Esophagus squamous epithelium (tissue), 5 donors: Measurements from ENCODE around the gene CFAP77. TPM values are rescaled to one million over a fixed set of nuclear protein-coding genes. Genes with fewer than 3 reads are reported as not detected.
A peak's percentile ranks its signal among the peaks of the same experiment; 100 is the strongest.
"Not testable (repeated sequence)": the region's sequence is repeated elsewhere in the genome, so short reads cannot be mapped to it uniquely, and the experiment has no call there.

ENCODE experiments used
- DNase-seq: peaks from one replicate; lab custom pipeline; 2025; lab: John Stamatoyannopoulos, UW
- H3K27ac ChIP-seq, 4 donors: fragments of 200-600 bp; sonication (generic); one replicate each; pipeline ENCODE4 v1.5.1; 2016 to 2019; ENCODE audit warnings: mild to moderate bottlenecking in 1 of 4
- H3K27me3 ChIP-seq, 4 donors: fragments of 200-600 bp; sonication (generic); 1 replicate in 3 of 4; 2 replicates in 1 of 4; pipeline versions ENCODE4 v1.5.1 to v1.6.0; 2017 to 2021; ENCODE audit warnings: antibody characterized with exemption in 1 of 4
- H3K36me3 ChIP-seq, 3 donors: fragments of 200-600 bp; sonication (generic); one replicate each; pipeline ENCODE4 v1.5.1; 2016 to 2019
- H3K4me1 ChIP-seq, 3 donors: fragments of 200-600 bp; sonication (generic); one replicate each; pipeline ENCODE4 v1.5.1; 2017 to 2019
- H3K4me3 ChIP-seq, 4 donors: fragments of 200-600 bp; sonication (generic); 1 replicate in 3 of 4; 2 replicates in 1 of 4; pipeline ENCODE4 v1.5.1; 2016 to 2019; ENCODE audit warnings: mild to moderate bottlenecking in 2 of 4, moderate library complexity in 1 of 4
- H3K9me3 ChIP-seq, 3 donors: fragments of 200-600 bp; sonication (generic); one replicate each; pipeline ENCODE4 v1.5.1; 2016 to 2019
- CTCF ChIP-seq, 6 experiments: fragments of 450-650 bp in 4 of 6; fragments of 200-600 bp in 2 of 6; sonication (generic) in 2 of 6; IDR thresholded peaks; one replicate each; pipeline ENCODE4 v1.5.1; 2016 to 2019; ENCODE audit warnings: antibody characterized with exemption in 6 of 6, mild to moderate bottlenecking in 4 of 6, moderate library complexity in 4 of 6
- POLR2A ChIP-seq, 4 donors: fragments of 450-650 bp; IDR thresholded peaks; one replicate each; pipeline ENCODE4 v1.6.1; 2017; ENCODE audit warnings: antibody characterized with exemption in 4 of 4, mild to moderate bottlenecking in 4 of 4, moderate library complexity in 3 of 4
- WGBS, 2 donors: methylation state at CpG; one replicate each; pipeline ENCODE4 v1.1.5; 2018; 5-methylcytosine and 5-hydroxymethylcytosine counted together
- intact Hi-C: fragments of 100-400 bp; cut with DNase I; formaldehyde crosslinking; loops from one replicate; pipeline ENCODE4 v1.15.0; 2022
- total RNA-seq, 4 donors: library from RNA; depleted of rRNA; stranded (reverse); fragments of >200 nt; gene quantifications; one replicate each; pipeline ENCODE4 v1.1.0, GENCODE V29; 2016
- donor health status: DM: yes; HTN: yes; CAD: no.

CFAP77 gene
- total RNA-seq, 4 donors from 2014 or later = not detected

- DNase-seq = no peak
- no peak overlapping the region for H3K4me3 ChIP-seq
- peak overlapping the region in 1 of 4 donors; percentile 2 for H3K27ac ChIP-seq
- no peaks in the 10 kb centered on the region for H3K36me3 ChIP-seq
- intact Hi-C loops = no loop called here
- peaks cover 6 to 27% (median 6%) of the 10 kb centered on the region in 3 donors for H3K4me1 ChIP-seq
- H3K27me3 ChIP-seq = no peaks in the 10 kb centered on the region
- 55 to 65% methylated on average over 7 to 10 of the region's 13 CpGs for WGBS, 2 donors
- TF ChIP-seq POLR2A (IDR thresholded peaks at IDR 0.05) = no peak
- TF ChIP-seq CTCF (IDR thresholded peaks at IDR 0.05) = no peak
- no peaks in the 10 kb centered on the region for H3K9me3 ChIP-seq
These were observed 42.2 kb upstream of the CFAP77 start for GRCh38 chr9:132367613-132368313.

- TF ChIP-seq POLR2A (IDR thresholded peaks at IDR 0.05) = no peak
- no peak for TF ChIP-seq CTCF (IDR thresholded peaks at IDR 0.05)
- WGBS, 2 donors = 84 to 86% methylated on average over 4 of the region's 4 CpGs
These were observed 40.6 kb upstream of the CFAP77 start for GRCh38 chr9:132369421-132369820.

GRCh38 chr9:132370592-132370991 is 39.4 kb upstream of the CFAP77 start:
- Histone ChIP-seq H3K9me3 (no peaks in the 10 kb centered on the region), H3K27me3 (no peaks in the 10 kb centered on the region), H3K36me3 (peaks cover 0 to 11% (median 0%) of the 10 kb centered on the region in 3 donors), H3K27ac (no peak overlapping the region), H3K4me1 (peaks cover 6 to 38% (median 12%) of the 10 kb centered on the region in 3 donors), H3K4me3 (no peak overlapping the region)
- no peak for TF ChIP-seq POLR2A (IDR thresholded peaks at IDR 0.05)
- no peak for TF ChIP-seq CTCF (IDR thresholded peaks at IDR 0.05)
- WGBS, 2 donors = 84 to 96% methylated on average over 4 of the region's 4 CpGs
- intact Hi-C loops = no loop called here
- DNase-seq = no peak

More at GRCh38 chr9:132369421-132369820, 40.6 kb upstream of the CFAP77 start:
- H3K4me1 ChIP-seq = peaks cover 6 to 38% (median 12%) of the 10 kb centered on the region in 3 donors
- intact Hi-C loops = no loop called here
- H3K4me3 ChIP-seq = no peak overlapping the region
- no peak for DNase-seq
- H3K36me3 ChIP-seq = no peaks in the 10 kb centered on the region
- H3K27me3 ChIP-seq = no peaks in the 10 kb centered on the region
- no peak overlapping the region for H3K27ac ChIP-seq
- no peaks in the 10 kb centered on the region for H3K9me3 ChIP-seq

- H3K4me3 ChIP-seq = no peak overlapping the region
- TF ChIP-seq CTCF (IDR thresholded peaks at IDR 0.05) (no peak), POLR2A (IDR thresholded peaks at IDR 0.05) (no peak)
- H3K4me1 ChIP-seq = peaks cover 6 to 37% (median 12%) of the 10 kb centered on the region in 3 donors
- 58 to 60% methylated on average over 14 of the region's 14 CpGs for WGBS, 2 donors
- peaks cover 0 to 29% (median 10%) of the 10 kb centered on the region in 3 donors for H3K36me3 ChIP-seq
- H3K27me3 ChIP-seq = no peaks in the 10 kb centered on the region
- intact Hi-C loops = no loop called here
- H3K9me3 ChIP-seq = no peaks in the 10 kb centered on the region
- H3K27ac ChIP-seq = peak overlapping the region; percentile 39 to 84 (median 68)
- no peak for DNase-seq
These were observed 37.6 kb upstream of the CFAP77 start for GRCh38 chr9:132372177-132373095.

- H3K4me3 ChIP-seq, H3K27me3 ChIP-seq, H3K9me3 ChIP-seq, intact Hi-C loops, DNase-seq, H3K27ac ChIP-seq: not testable (repeated sequence)
- Histone ChIP-seq H3K4me1 (peaks cover 0 to 11% (median 6%) of the 10 kb centered on the region in 3 donors), H3K36me3 (peaks cover 0 to 83% (median 14%) of the 10 kb centered on the region in 3 donors)
- 74 to 91% methylated on average over 2 of the region's 2 CpGs for WGBS, 2 donors
These were observed 32.2 kb upstream of the CFAP77 start for GRCh38 chr9:132377769-132378168.

GRCh38 chr9:132378416-132378815 is 31.6 kb upstream of the CFAP77 start:
- WGBS, 2 donors = 93 to 100% methylated on average over 3 of the region's 3 CpGs
- DNase-seq, H3K27ac ChIP-seq, H3K4me1 ChIP-seq, H3K4me3 ChIP-seq, H3K9me3 ChIP-seq, intact Hi-C loops, H3K27me3 ChIP-seq: not testable (repeated sequence)
- H3K36me3 ChIP-seq = peaks cover 1 to 89% (median 14%) of the 10 kb centered on the region in 3 donors
